Stimulated activated naive CD8-positive, alpha-beta T cell treated with anti-CD3 and anti-CD28 coated beads, Interleukin-15, Interleukin-2, amounts not matched to agents 100 ng/mL and 50 ng/mL, for 24 hours (primary cell): ENCODE data around the gene RPS3.

Experiments used
- H3K27ac Mint-ChIP-seq: one replicate; pipeline ENCODE4 v1.8.0; 2021; ENCODE audit warnings: mild to moderate bottlenecking, mixed read lengths
- H3K27me3 Mint-ChIP-seq: one replicate; pipeline ENCODE4 v1.8.0; 2021; ENCODE audit warnings: mixed read lengths
- H3K36me3 Mint-ChIP-seq: one replicate; pipeline ENCODE4 v1.8.0; 2021; ENCODE audit warnings: low read depth, mixed read lengths
- H3K4me1 Mint-ChIP-seq: one replicate; pipeline ENCODE4 v1.8.0; 2021; ENCODE audit warnings: low read depth, mixed read lengths
- H3K4me3 Mint-ChIP-seq: one replicate; pipeline ENCODE4 v1.8.0; 2021; ENCODE audit warnings: mild to moderate bottlenecking, mixed read lengths
- H3K9me3 Mint-ChIP-seq: one replicate; pipeline ENCODE4 v1.8.0; 2021; ENCODE audit warnings: mixed read lengths

Gene RPS3

GRCh38 chr11:75447415-75447814, 48.1 kb downstream of the RPS3 start:
- H3K4me1 Mint-ChIP-seq: no peaks in the 10 kb centered on the region
- H3K9me3 Mint-ChIP-seq: no peaks in the 10 kb centered on the region
- H3K27me3 Mint-ChIP-seq: no peaks in the 10 kb centered on the region
- H3K27ac Mint-ChIP-seq: no peak overlapping the region
- no peak overlapping the region for H3K4me3 Mint-ChIP-seq
- no peaks in the 10 kb centered on the region for H3K36me3 Mint-ChIP-seq

GRCh38 chr11:75449271-75449670, 50.0 kb downstream of the RPS3 start:
- Mint-ChIP-seq H3K4me1 (no peaks in the 10 kb centered on the region), H3K36me3 (no peaks in the 10 kb centered on the region), H3K27ac (no peak overlapping the region)

GRCh38 chr11:75449776-75450175, 50.5 kb downstream of the RPS3 start:
- Mint-ChIP-seq H3K36me3 (no peaks in the 10 kb centered on the region), H3K27me3 (no peaks in the 10 kb centered on the region), H3K4me3 (no peak overlapping the region), H3K27ac (no peak overlapping the region), H3K4me1 (no peaks in the 10 kb centered on the region), H3K9me3 (no peaks in the 10 kb centered on the region)

More at GRCh38 chr11:75449271-75449670, 50.0 kb downstream of the RPS3 start:
- no peaks in the 10 kb centered on the region for H3K9me3 Mint-ChIP-seq
- no peak overlapping the region for H3K4me3 Mint-ChIP-seq
- no peaks in the 10 kb centered on the region for H3K27me3 Mint-ChIP-seq

GRCh38 chr11:75450236-75450635, 50.9 kb downstream of the RPS3 start:
- Mint-ChIP-seq H3K27me3 (no peaks in the 10 kb centered on the region), H3K27ac (no peak overlapping the region), H3K4me3 (no peak overlapping the region), H3K9me3 (no peaks in the 10 kb centered on the region), H3K4me1 (no peaks in the 10 kb centered on the region), H3K36me3 (no peaks in the 10 kb centered on the region)

GRCh38 chr11:75450826-75451821, 51.8 kb downstream of the RPS3 start:
- H3K4me3 Mint-ChIP-seq: no peak overlapping the region
- no peaks in the 10 kb centered on the region for H3K36me3 Mint-ChIP-seq
- H3K27me3 Mint-ChIP-seq: no peaks in the 10 kb centered on the region
- no peaks in the 10 kb centered on the region for H3K9me3 Mint-ChIP-seq
- H3K4me1 Mint-ChIP-seq: no peaks in the 10 kb centered on the region
- no peak overlapping the region for H3K27ac Mint-ChIP-seq

GRCh38 chr11:75453916-75454655, 54.8 kb downstream of the RPS3 start:
- no peak overlapping the region for H3K27ac Mint-ChIP-seq
- H3K4me1 Mint-ChIP-seq: no peaks in the 10 kb centered on the region
- no peak overlapping the region for H3K4me3 Mint-ChIP-seq
- H3K36me3 Mint-ChIP-seq: no peaks in the 10 kb centered on the region
- no peaks in the 10 kb centered on the region for H3K27me3 Mint-ChIP-seq
- no peaks in the 10 kb centered on the region for H3K9me3 Mint-ChIP-seq

GRCh38 chr11:75454987-75455386, 55.7 kb downstream of the RPS3 start:
- H3K4me3 Mint-ChIP-seq: no peak overlapping the region
- H3K36me3 Mint-ChIP-seq: no peaks in the 10 kb centered on the region
- no peaks in the 10 kb centered on the region for H3K4me1 Mint-ChIP-seq
- H3K27ac Mint-ChIP-seq: no peak overlapping the region
- H3K9me3 Mint-ChIP-seq: no peaks in the 10 kb centered on the region
- no peaks in the 10 kb centered on the region for H3K27me3 Mint-ChIP-seq
